Rectal smooth muscle tissue (tissue), 1 donor: ENCODE results near the gene ELMO1.

ENCODE experiments used
- H3K27ac ChIP-seq: one replicate; pipeline ENCODE4 v1.7.0; 2013; ENCODE audit warnings: low read depth, low read length, inconsistent platforms
- H3K27me3 ChIP-seq: one replicate; pipeline ENCODE4 v1.7.0; 2013; ENCODE audit warnings: low read length; ENCODE audit not compliant: control insufficient read depth, insufficient read depth
- H3K36me3 ChIP-seq: one replicate; pipeline ENCODE4 v1.7.0; 2013; ENCODE audit warnings: low read length; ENCODE audit not compliant: control insufficient read depth, insufficient read depth
- H3K4me1 ChIP-seq: one replicate; pipeline ENCODE4 v1.7.0; 2013; ENCODE audit warnings: low read length; ENCODE audit not compliant: control insufficient read depth, insufficient read depth
- H3K4me3 ChIP-seq: one replicate; pipeline ENCODE4 v1.7.0; 2013; ENCODE audit warnings: low read length
- H3K9ac ChIP-seq: one replicate; pipeline ENCODE4 v1.7.0; 2013; ENCODE audit warnings: low read length

The ELMO1 gene

GRCh38 chr7:37007691-37008090 is 441.0 kb downstream of the ELMO1 start:
- Histone ChIP-seq H3K36me3 (no peaks in the 10 kb centered on the region), H3K27ac (no peak overlapping the region), H3K4me1 (no peaks in the 10 kb centered on the region), H3K27me3 (no peaks in the 10 kb centered on the region), H3K9ac (no peak overlapping the region), H3K4me3 (no peak overlapping the region)

GRCh38 chr7:37007268-37007667 is 441.4 kb downstream of the ELMO1 start:
- H3K4me3 ChIP-seq, result no peak overlapping the region
- no peak overlapping the region for H3K27ac ChIP-seq

GRCh38 chr7:37006764-37007163 is 441.9 kb downstream of the ELMO1 start:
- Histone ChIP-seq H3K27ac (no peak overlapping the region), H3K9ac (no peak overlapping the region), H3K36me3 (no peaks in the 10 kb centered on the region), H3K4me3 (no peak overlapping the region), H3K4me1 (no peaks in the 10 kb centered on the region), H3K27me3 (no peaks in the 10 kb centered on the region)

More at GRCh38 chr7:37007268-37007667, 441.4 kb downstream of the ELMO1 start:
- Histone ChIP-seq H3K4me1 (no peaks in the 10 kb centered on the region), H3K27me3 (no peaks in the 10 kb centered on the region), H3K36me3 (no peaks in the 10 kb centered on the region), H3K9ac (no peak overlapping the region)

GRCh38 chr7:37000511-37000910 is 448.2 kb downstream of the ELMO1 start:
- no peaks in the 10 kb centered on the region for H3K4me1 ChIP-seq
- H3K27me3 ChIP-seq, result no peaks in the 10 kb centered on the region
- no peak overlapping the region for H3K27ac ChIP-seq
- H3K36me3 ChIP-seq, result no peaks in the 10 kb centered on the region
- H3K9ac ChIP-seq, result no peak overlapping the region
- no peak overlapping the region for H3K4me3 ChIP-seq

- H3K4me3 ChIP-seq, result no peak overlapping the region
Observed at GRCh38 chr7:36999626-37000485, 448.8 kb downstream of the ELMO1 start.

GRCh38 chr7:36995776-36996175 is 452.9 kb downstream of the ELMO1 start:
- no peaks in the 10 kb centered on the region for H3K36me3 ChIP-seq
- no peak overlapping the region for H3K4me3 ChIP-seq
- H3K27me3 ChIP-seq, result no peaks in the 10 kb centered on the region
- no peaks in the 10 kb centered on the region for H3K4me1 ChIP-seq
- no peak overlapping the region for H3K9ac ChIP-seq
- H3K27ac ChIP-seq, result no peak overlapping the region

More at GRCh38 chr7:36999626-37000485, 448.8 kb downstream of the ELMO1 start:
- Histone ChIP-seq H3K9ac (no peak overlapping the region), H3K4me1 (no peaks in the 10 kb centered on the region), H3K27ac (no peak overlapping the region), H3K36me3 (no peaks in the 10 kb centered on the region), H3K27me3 (no peaks in the 10 kb centered on the region)

- Histone ChIP-seq H3K4me3 (no peak overlapping the region), H3K36me3 (no peaks in the 10 kb centered on the region), H3K4me1 (no peaks in the 10 kb centered on the region), H3K9ac (no peak overlapping the region), H3K27ac (no peak overlapping the region), H3K27me3 (no peaks in the 10 kb centered on the region)
Observed at GRCh38 chr7:36994456-36995112, 454.1 kb downstream of the ELMO1 start.

- Histone ChIP-seq H3K4me3 (no peak overlapping the region), H3K27me3 (no peaks in the 10 kb centered on the region), H3K27ac (no peak overlapping the region), H3K9ac (no peak overlapping the region), H3K4me1 (no peaks in the 10 kb centered on the region), H3K36me3 (no peaks in the 10 kb centered on the region)
Observed at GRCh38 chr7:36986948-36987724, 461.5 kb downstream of the ELMO1 start.

GRCh38 chr7:36986511-36986933 is 462.1 kb downstream of the ELMO1 start:
- no peak overlapping the region for H3K9ac ChIP-seq
- H3K4me1 ChIP-seq, result no peaks in the 10 kb centered on the region
- no peak overlapping the region for H3K27ac ChIP-seq
- no peak overlapping the region for H3K4me3 ChIP-seq
- no peaks in the 10 kb centered on the region for H3K36me3 ChIP-seq
- no peaks in the 10 kb centered on the region for H3K27me3 ChIP-seq

GRCh38 chr7:36985866-36986400 is 462.7 kb downstream of the ELMO1 start:
- Histone ChIP-seq H3K9ac (no peak overlapping the region), H3K4me1 (no peaks in the 10 kb centered on the region), H3K4me3 (no peak overlapping the region), H3K27ac (no peak overlapping the region), H3K27me3 (no peaks in the 10 kb centered on the region), H3K36me3 (no peaks in the 10 kb centered on the region)

- Histone ChIP-seq H3K27me3 (no peaks in the 10 kb centered on the region), H3K9ac (no peak overlapping the region), H3K4me3 (no peak overlapping the region), H3K36me3 (no peaks in the 10 kb centered on the region), H3K4me1 (no peaks in the 10 kb centered on the region), H3K27ac (no peak overlapping the region)
Observed at GRCh38 chr7:36985316-36985715, 463.3 kb downstream of the ELMO1 start.

GRCh38 chr7:36984710-36985312 is 463.9 kb downstream of the ELMO1 start:
- H3K4me1 ChIP-seq, result no peaks in the 10 kb centered on the region
- no peak overlapping the region for H3K4me3 ChIP-seq
- H3K27me3 ChIP-seq, result no peaks in the 10 kb centered on the region
- H3K36me3 ChIP-seq, result no peaks in the 10 kb centered on the region
- no peak overlapping the region for H3K9ac ChIP-seq
- H3K27ac ChIP-seq, result no peak overlapping the region
